AG09309 (cell line): Measurements from ENCODE around the gene SLC24A3.

ENCODE experiments used
- DNase-seq: peaks from one replicate; pipeline ENCODE4 v3.0.0-alpha.2; 2010; ENCODE audit warnings: low read depth
- H3K4me3 ChIP-seq: 2 replicates; pipeline ENCODE4 v1.5.1; 2011; ENCODE audit warnings: mild to moderate bottlenecking, low read depth, low read length, moderate library complexity; ENCODE audit not compliant: control insufficient read depth
- TF ChIP-seq, protein P1 (sequence below): IDR thresholded peaks from 2 replicates; pipeline ENCODE4 v1.5.1; 2011; ENCODE audit warnings: mild to moderate bottlenecking, low read depth, low read length, inconsistent platforms; ENCODE audit not compliant: insufficient read depth, control insufficient read depth; ENCODE audit errors: missing control alignments

SLC24A3 gene

GRCh38 chr20:19236371-19237055 is 24.1 kb downstream of the SLC24A3 start:
- no peak for DNase-seq
- no peak overlapping the region for H3K4me3 ChIP-seq
- TF ChIP-seq, protein P1, sequence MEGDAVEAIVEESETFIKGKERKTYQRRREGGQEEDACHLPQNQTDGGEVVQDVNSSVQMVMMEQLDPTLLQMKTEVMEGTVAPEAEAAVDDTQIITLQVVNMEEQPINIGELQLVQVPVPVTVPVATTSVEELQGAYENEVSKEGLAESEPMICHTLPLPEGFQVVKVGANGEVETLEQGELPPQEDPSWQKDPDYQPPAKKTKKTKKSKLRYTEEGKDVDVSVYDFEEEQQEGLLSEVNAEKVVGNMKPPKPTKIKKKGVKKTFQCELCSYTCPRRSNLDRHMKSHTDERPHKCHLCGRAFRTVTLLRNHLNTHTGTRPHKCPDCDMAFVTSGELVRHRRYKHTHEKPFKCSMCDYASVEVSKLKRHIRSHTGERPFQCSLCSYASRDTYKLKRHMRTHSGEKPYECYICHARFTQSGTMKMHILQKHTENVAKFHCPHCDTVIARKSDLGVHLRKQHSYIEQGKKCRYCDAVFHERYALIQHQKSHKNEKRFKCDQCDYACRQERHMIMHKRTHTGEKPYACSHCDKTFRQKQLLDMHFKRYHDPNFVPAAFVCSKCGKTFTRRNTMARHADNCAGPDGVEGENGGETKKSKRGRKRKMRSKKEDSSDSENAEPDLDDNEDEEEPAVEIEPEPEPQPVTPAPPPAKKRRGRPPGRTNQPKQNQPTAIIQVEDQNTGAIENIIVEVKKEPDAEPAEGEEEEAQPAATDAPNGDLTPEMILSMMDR: no peak

- TF ChIP-seq, protein P1: no peak
- DNase-seq: no peak
- no peak overlapping the region for H3K4me3 ChIP-seq
These were observed 29.0 kb downstream of the SLC24A3 start for GRCh38 chr20:19241440-19241839.

- H3K4me3 ChIP-seq: no peak overlapping the region
- DNase-seq: no peak
- TF ChIP-seq, protein P1: no peak
These were observed 31.8 kb downstream of the SLC24A3 start for GRCh38 chr20:19244291-19244690.

- no peak for DNase-seq
- TF ChIP-seq, protein P1: no peak
- no peak overlapping the region for H3K4me3 ChIP-seq
These were observed 36.9 kb downstream of the SLC24A3 start for GRCh38 chr20:19249106-19249879.

- TF ChIP-seq, protein P1: no peak
- no peak for DNase-seq
- no peak overlapping the region for H3K4me3 ChIP-seq
These were observed 37.9 kb downstream of the SLC24A3 start for GRCh38 chr20:19250346-19250745.

DNA sequence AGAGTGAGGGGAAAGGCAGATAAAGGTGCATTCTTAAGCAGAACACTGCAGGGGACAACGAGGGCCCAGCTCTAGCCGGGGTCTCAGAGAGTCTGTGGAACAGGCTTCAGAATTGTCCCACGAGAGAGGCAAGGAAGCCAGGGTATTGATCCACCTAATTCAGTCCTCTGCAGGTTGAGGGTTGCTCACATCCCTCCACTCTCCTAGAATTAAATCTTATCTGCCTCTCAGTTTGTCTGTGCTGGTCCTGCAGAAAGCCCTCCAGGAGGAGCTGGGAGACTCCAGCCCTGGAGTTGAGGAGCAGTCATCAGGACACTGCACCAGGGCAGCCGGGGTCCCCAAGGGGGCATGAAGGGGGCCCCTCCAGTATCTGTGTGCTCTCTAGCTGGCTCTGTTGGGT is 39.1 kb downstream of the SLC24A3 start:
- TF ChIP-seq, protein P1: no peak
- DNase-seq: no peak
- H3K4me3 ChIP-seq: no peak overlapping the region
